ENCODE measurements around the gene RUFY3. TPM values are rescaled to one million over a fixed set of nuclear protein-coding genes. Genes with fewer than 3 reads are reported as not detected.

RUFY3 gene
- polyA plus RNA-seq, 2 of the 4 experiments (the other 2 are of a cell fraction) = 8.1 to 20.8 TPM

DNA sequence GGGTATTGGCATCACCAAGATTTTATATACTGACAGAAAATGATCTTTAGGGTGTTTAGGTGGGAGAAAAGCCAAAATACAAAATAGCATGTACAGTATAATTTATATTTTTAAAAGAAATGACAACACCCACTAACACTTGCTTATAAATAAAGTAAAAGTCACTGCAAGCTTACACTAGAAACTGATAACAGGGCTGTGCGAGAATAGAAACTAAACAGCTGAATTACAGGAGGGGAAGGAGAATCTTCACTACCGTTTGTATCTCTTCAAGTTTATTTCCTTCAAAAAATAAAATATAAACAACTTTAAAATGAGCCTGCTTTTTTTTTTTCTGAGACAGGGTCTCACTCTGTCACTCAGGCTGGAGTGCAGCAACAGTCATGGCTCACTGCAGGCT is 95.1 kb downstream of the RUFY3 start:
- Histone ChIP-seq H3K9me3 (no peaks in the 10 kb centered on the region), H3K4me3 (no peak overlapping the region), H3K4me1 (no peaks in the 10 kb centered on the region), H3K27ac (no peak overlapping the region), H3K4me2 (no peak overlapping the region)
- ChIA-PET POLR2A (no interaction called here), CTCF (no interaction called here)
- WGBS (ENCODE audit: missing lambda C conversion rate) = 47% methylated on average over 2 of the region's 2 CpGs
- FAIRE-seq (no peak), DNase-seq (ENCODE audit: low read depth in 1 of 2, low spot score in 1 of 2) (no peak), ATAC-seq (no peak)
- TF ChIP-seq GATA3 (IDR thresholded peaks at IDR 0.05; ENCODE audit: borderline replicate concordance) (no peak), KDM1A (IDR thresholded peaks at IDR 0.05; ENCODE audit: low read depth) (no peak), EP300 (IDR thresholded peaks at IDR 0.05) (no peak), CHD2 (IDR thresholded peaks at IDR 0.05; ENCODE audit: low read length, partially characterized antibody) (no peak), MYC (IDR thresholded peaks at IDR 0.05; ENCODE audit: borderline replicate concordance, low read length) (no peak), SREBF2 (IDR thresholded peaks at IDR 0.05) (no peak), HOXB5 (CRISPR knock-in tag; IDR thresholded peaks at IDR 0.05) (no peak), RAD21 (conservative IDR thresholded peaks at IDR 0.05 in 1 of 2, IDR thresholded peaks at IDR 0.05 in 1 of 2) (no peak), ZSCAN20 (CRISPR knock-in tag; IDR thresholded peaks at IDR 0.05) (no peak), NPAS2 (CRISPR knock-in tag; IDR thresholded peaks at IDR 0.05; ENCODE audit: borderline replicate concordance) (no peak), CBX8 (IDR thresholded peaks at IDR 0.05) (no peak)
- TF ChIP-seq, protein P1, sequence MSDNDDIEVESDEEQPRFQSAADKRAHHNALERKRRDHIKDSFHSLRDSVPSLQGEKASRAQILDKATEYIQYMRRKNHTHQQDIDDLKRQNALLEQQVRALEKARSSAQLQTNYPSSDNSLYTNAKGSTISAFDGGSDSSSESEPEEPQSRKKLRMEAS (IDR thresholded peaks at IDR 0.05) = no peak
- TF ChIP-seq, protein P2, sequence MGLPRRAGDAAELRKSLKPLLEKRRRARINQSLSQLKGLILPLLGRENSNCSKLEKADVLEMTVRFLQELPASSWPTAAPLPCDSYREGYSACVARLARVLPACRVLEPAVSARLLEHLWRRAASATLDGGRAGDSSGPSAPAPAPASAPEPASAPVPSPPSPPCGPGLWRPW (IDR thresholded peaks at IDR 0.05) = no peak

- ChIA-PET POLR2A (no interaction called here), CTCF (interaction anchor here (0.9 kb wide), 1 partner anchor 8 kb away, joined by 5 read pairs; no protein-coding TSS in a partner anchor)
- Histone ChIP-seq H3K4me1 (no peaks in the 10 kb centered on the region), H3K9me3 (no peaks in the 10 kb centered on the region), H3K4me3 (no peak overlapping the region), H3K27ac (no peak overlapping the region), H3K4me2 (no peak overlapping the region)
- DNase-seq (ENCODE audit: low read depth in 1 of 2, low spot score in 1 of 2) (no peak), ATAC-seq (no peak), FAIRE-seq (no peak)
- WGBS (ENCODE audit: missing lambda C conversion rate) = 95% methylated on average over 5 of the region's 5 CpGs
- TF ChIP-seq MAFK (IDR thresholded peaks at IDR 0.05; ENCODE audit: partially characterized antibody) = no peak
- TF ChIP-seq MAZ (IDR thresholded peaks at IDR 0.05; ENCODE audit: borderline replicate concordance, low read depth, low read length) = no peak
- no peak for TF ChIP-seq JUN (IDR thresholded peaks at IDR 0.05)
These were observed 96.5 kb downstream of the RUFY3 start for GRCh38 chr4:70818173-70818855.

GRCh38 chr4:70818921-70819320 is 97.2 kb downstream of the RUFY3 start:
- ChIA-PET POLR2A (no interaction called here), CTCF (interaction anchor here (0.9 kb wide), 1 partner anchor 9 kb away, joined by 5 read pairs; no protein-coding TSS in a partner anchor)
- TF ChIP-seq NPAS2 (CRISPR knock-in tag; IDR thresholded peaks at IDR 0.05; ENCODE audit: borderline replicate concordance) = no peak
- TF ChIP-seq HEYL (CRISPR knock-in tag; IDR thresholded peaks at IDR 0.05) = no peak
- no peak for TF ChIP-seq RCOR1 (IDR thresholded peaks at IDR 0.05; ENCODE audit: low read depth, low read length)
- peak; percentile 4 for TF ChIP-seq MAFK (IDR thresholded peaks at IDR 0.05; ENCODE audit: partially characterized antibody)
- no peak for TF ChIP-seq ZFP36 (IDR thresholded peaks at IDR 0.05; ENCODE audit: borderline replicate concordance, partially characterized antibody)
- no peak for TF ChIP-seq CTCF (IDR thresholded peaks at IDR 0.05)
- TF ChIP-seq, protein P3, sequence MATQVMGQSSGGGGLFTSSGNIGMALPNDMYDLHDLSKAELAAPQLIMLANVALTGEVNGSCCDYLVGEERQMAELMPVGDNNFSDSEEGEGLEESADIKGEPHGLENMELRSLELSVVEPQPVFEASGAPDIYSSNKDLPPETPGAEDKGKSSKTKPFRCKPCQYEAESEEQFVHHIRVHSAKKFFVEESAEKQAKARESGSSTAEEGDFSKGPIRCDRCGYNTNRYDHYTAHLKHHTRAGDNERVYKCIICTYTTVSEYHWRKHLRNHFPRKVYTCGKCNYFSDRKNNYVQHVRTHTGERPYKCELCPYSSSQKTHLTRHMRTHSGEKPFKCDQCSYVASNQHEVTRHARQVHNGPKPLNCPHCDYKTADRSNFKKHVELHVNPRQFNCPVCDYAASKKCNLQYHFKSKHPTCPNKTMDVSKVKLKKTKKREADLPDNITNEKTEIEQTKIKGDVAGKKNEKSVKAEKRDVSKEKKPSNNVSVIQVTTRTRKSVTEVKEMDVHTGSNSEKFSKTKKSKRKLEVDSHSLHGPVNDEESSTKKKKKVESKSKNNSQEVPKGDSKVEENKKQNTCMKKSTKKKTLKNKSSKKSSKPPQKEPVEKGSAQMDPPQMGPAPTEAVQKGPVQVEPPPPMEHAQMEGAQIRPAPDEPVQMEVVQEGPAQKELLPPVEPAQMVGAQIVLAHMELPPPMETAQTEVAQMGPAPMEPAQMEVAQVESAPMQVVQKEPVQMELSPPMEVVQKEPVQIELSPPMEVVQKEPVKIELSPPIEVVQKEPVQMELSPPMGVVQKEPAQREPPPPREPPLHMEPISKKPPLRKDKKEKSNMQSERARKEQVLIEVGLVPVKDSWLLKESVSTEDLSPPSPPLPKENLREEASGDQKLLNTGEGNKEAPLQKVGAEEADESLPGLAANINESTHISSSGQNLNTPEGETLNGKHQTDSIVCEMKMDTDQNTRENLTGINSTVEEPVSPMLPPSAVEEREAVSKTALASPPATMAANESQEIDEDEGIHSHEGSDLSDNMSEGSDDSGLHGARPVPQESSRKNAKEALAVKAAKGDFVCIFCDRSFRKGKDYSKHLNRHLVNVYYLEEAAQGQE (IDR thresholded peaks at IDR 0.05) = no peak
- no peak for DNase-seq (ENCODE audit: low read depth in 1 of 2, low spot score in 1 of 2)
- Histone ChIP-seq H3K4me1 (no peaks in the 10 kb centered on the region), H3K4me3 (no peak overlapping the region), H3K27ac (no peak overlapping the region), H3K9me3 (no peaks in the 10 kb centered on the region), H3K4me2 (no peak overlapping the region)
- WGBS (ENCODE audit: missing lambda C conversion rate) = 99% methylated on average over 3 of the region's 3 CpGs
- no peak for FAIRE-seq
- ATAC-seq = no peak
